Vagina (tissue), 2 donors: Measurements from ENCODE around the gene C20orf173. TPM values are rescaled to one million over a fixed set of nuclear protein-coding genes. Genes with fewer than 3 reads are reported as not detected.

Experiments used
- DNase-seq, 2 donors: peaks; one replicate each; pipeline ENCODE4 v3.0.0-alpha.2; 2017; ENCODE audit errors: extremely low spot score in 2 of 2
- H3K27ac ChIP-seq: fragments of 200-600 bp; sonication (generic); one replicate; pipeline ENCODE4 v1.5.1; 2019
- H3K27me3 ChIP-seq: fragments of 200-600 bp; sonication (generic); one replicate; pipeline ENCODE4 v1.5.1; 2019
- H3K36me3 ChIP-seq, 2 donors: fragments of 200-600 bp; sonication (generic); one replicate each; pipeline ENCODE4 v1.5.1; 2017 to 2019
- H3K4me1 ChIP-seq: fragments of 200-600 bp; sonication (generic); one replicate; pipeline ENCODE4 v1.5.1; 2019
- H3K4me3 ChIP-seq, 2 donors: fragments of 200-600 bp; sonication (generic); 1 replicate in 1 of 2; 2 replicates in 1 of 2; pipeline ENCODE4 v1.5.1; 2016 to 2019
- H3K9me3 ChIP-seq: fragments of 200-600 bp; sonication (generic); one replicate; pipeline ENCODE4 v1.5.1; 2019
- CTCF ChIP-seq, 3 experiments: fragments of 450-650 bp in 2 of 3; fragments of 200-600 bp in 1 of 3; sonication (generic) in 1 of 3; IDR thresholded peaks; one replicate each; pipeline ENCODE4 v1.5.1; 2017 to 2019; ENCODE audit warnings: antibody characterized with exemption in 3 of 3, mild to moderate bottlenecking in 2 of 3, moderate library complexity in 2 of 3
- POLR2A ChIP-seq, 2 donors: fragments of 450-650 bp; IDR thresholded peaks; one replicate each; pipeline ENCODE4 v1.6.1; 2017; ENCODE audit warnings: antibody characterized with exemption in 2 of 2, mild to moderate bottlenecking in 2 of 2, moderate library complexity in 2 of 2
- POLR2AphosphoS5 ChIP-seq, 2 donors: sonication (generic); formaldehyde crosslinking; IDR thresholded peaks; one replicate each; pipeline ENCODE4 v1.9.0; 2017; ENCODE audit warnings: antibody characterized with exemption in 2 of 2, mild to moderate bottlenecking in 2 of 2, low read depth in 1 of 2; ENCODE audit not compliant: insufficient read depth in 1 of 2
- intact Hi-C: fragments of 100-400 bp; cut with DNase I; formaldehyde crosslinking; loops from one replicate; pipeline ENCODE4 v1.15.1; 2023
- total RNA-seq: library from RNA; depleted of rRNA; stranded (reverse); fragments of >200 nt; gene quantifications from one replicate; pipeline ENCODE4 v1.2.3, GENCODE V29; 2016

C20orf173 gene
- total RNA-seq, 1 donor from 2014 or later: not detected

DNA sequence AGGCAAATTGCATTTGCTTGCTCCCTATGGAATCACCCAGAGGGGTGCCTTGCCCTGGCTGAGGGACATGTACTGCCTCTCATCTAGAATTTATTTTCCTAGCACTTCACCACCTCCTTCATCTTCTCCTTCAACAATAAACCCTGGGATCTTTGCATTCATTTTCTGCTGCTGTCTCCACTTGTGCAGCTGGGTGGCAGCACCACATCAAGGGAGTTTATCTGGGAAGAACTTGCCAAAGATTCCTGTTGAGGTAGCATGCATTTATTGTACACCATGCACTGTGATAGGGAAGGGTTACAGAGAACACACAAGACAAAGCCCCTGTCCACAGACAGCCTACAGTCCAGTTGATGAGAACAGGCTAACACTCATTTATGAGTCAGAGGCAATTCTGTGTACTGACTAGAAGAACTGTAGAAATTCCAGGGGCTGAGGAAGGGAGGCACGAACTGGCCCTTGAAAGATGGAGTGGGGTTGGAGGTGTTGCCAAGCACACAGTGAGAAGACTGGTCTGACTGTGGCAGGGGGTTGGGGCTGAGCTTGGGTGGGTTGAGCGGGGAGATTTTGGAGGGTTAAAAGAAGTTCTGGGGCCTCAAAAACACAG, 17.5 kb downstream of the C20orf173 start:
- intact Hi-C loops: no loop called here
- TF ChIP-seq POLR2AphosphoS5 (IDR thresholded peaks at IDR 0.05; ENCODE audit: insufficient read depth in 1 of 2, low read depth in 1 of 2): no peak
- TF ChIP-seq CTCF (IDR thresholded peaks at IDR 0.05): peak in 2 of 3 experiments; percentile 20 to 24
- Histone ChIP-seq H3K27me3 (no peaks in the 10 kb centered on the region), H3K27ac (no peak overlapping the region), H3K4me3 (no peak overlapping the region), H3K4me1 (peaks cover 5% of the 10 kb centered on the region), H3K9me3 (no peaks in the 10 kb centered on the region), H3K36me3 (peaks cover 0 to 38% of the 10 kb centered on the region in 2 donors)
- no peak for DNase-seq

DNA sequence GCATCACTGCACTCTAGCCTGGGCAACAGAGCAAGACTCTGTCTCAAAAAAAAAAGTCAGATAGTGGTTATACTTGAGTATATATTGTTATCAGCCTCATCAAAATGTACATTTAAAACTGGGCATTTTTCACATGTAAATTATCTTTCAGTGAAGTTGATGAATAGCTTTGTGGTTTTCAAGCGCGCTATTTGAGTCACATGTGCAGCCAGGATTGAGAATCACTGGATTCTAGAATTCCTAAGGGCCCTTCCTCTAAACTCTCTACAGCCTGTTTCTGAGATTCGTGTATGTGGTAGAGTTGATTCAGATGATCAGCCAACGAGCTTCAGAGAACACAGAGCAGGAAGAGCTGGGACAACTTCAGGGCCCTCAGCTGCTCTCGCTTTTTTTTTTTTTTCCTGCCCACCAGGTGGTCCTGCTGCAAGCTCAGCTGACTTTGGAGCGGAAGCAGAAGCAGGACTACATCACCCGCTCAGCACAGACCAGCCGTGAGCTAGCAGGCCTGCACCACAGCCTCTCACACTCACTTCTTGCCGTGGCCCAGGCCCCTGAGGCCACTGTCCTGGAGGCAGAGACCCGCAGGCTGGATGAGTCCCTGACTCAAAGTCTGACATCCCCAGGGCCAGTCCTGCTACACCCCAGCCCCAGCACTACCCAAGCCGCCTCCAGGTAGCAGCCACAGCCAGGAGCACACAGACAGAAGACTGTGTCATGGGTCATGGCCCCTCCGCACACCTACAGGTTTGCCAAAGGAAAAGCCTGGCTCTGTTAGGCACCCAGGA, 18.3 kb downstream of the C20orf173 start:
- no peaks in the 10 kb centered on the region for H3K4me1 ChIP-seq
- no peaks in the 10 kb centered on the region for H3K27me3 ChIP-seq
- no peak for TF ChIP-seq CTCF (IDR thresholded peaks at IDR 0.05)
- no peak for TF ChIP-seq POLR2AphosphoS5 (IDR thresholded peaks at IDR 0.05; ENCODE audit: insufficient read depth in 1 of 2, low read depth in 1 of 2)
- no peak for TF ChIP-seq POLR2A (IDR thresholded peaks at IDR 0.05)
- H3K36me3 ChIP-seq: peaks cover 0 to 38% of the 10 kb centered on the region in 2 donors
- no peak for DNase-seq
- H3K9me3 ChIP-seq: no peaks in the 10 kb centered on the region
- no peak overlapping the region for H3K4me3 ChIP-seq
- intact Hi-C loops: no loop called here
- no peak overlapping the region for H3K27ac ChIP-seq

DNA sequence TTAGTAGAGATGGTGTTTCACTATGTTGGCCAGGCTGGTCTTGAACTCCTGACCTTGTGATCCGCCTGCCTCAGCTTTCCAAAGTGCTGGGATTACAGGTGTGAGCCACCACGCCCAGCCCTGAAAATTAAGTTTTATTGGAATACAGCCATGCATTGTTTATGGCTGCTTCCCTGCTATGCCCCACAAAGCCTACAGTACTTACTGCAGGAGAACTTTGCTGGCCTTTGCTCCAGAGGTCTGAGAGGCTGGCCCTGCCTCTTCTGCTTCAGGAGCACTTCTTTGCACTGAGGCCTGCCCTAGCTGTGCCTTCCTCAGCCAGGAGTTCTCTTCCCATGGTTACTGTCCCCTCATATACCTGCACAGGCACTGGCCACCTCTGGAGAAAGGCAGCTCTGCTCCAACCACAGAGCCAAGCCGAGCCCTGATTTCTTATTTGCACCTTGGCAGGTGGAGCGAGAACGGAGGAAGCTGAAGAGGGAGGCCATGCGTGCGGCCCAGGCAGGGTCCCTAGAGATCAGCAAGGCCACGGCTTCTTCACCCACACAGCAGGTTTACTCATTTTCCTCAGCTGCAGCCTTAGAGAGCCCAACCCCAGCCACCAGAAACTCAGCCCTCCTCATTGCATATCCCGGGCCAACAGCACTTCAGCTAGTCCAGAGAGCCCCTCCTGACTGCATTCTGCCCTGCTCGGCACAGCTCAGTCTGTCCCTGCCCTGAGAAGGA, 20.8 kb downstream of the C20orf173 start:
- no peak for DNase-seq
- no peaks in the 10 kb centered on the region for H3K27me3 ChIP-seq
- no peak overlapping the region for H3K4me3 ChIP-seq
- TF ChIP-seq CTCF (IDR thresholded peaks at IDR 0.05) (no peak), POLR2AphosphoS5 (IDR thresholded peaks at IDR 0.05; ENCODE audit: insufficient read depth in 1 of 2, low read depth in 1 of 2) (no peak), POLR2A (IDR thresholded peaks at IDR 0.05) (no peak)
- H3K27ac ChIP-seq: no peak overlapping the region
- intact Hi-C loops: no loop called here
- H3K36me3 ChIP-seq: peaks cover 0 to 53% of the 10 kb centered on the region in 2 donors
- no peaks in the 10 kb centered on the region for H3K4me1 ChIP-seq
- H3K9me3 ChIP-seq: no peaks in the 10 kb centered on the region

DNA sequence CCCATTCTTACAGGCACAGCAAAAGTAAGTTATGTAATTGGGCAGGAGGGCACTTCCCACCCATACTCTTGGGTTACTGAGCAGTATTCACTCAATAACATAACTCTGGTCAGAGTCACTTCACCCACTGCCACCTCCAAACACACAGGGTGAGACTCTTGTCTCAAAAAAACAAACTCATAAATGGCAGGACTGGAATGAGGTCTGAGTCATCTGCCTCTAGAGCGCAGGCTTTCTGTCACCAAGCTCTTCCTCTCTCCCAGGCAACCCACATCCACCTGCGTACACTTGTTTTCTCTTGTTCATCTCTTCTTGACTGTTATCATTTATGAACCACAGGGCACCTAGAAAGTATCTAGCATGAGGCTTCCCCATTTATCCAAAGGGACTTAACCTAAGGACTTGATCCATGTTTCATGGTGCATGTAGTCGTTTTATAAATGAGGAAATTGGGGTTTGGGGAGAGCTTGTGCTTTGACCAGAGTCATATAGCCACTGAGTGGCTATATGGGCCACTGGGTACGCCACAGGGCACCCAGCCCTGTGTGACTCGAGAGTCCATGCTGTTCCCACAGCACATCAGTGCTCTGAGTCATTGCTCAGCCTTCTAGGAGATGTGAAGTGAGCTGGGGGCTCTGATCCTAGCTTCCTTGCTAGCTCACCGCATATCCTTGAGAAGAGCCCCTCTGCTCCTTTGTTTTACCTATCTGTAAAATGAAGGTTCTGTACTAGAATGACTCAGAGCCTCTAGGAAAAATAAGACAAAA, 22.4 kb downstream of the C20orf173 start:
- no peak overlapping the region for H3K27ac ChIP-seq
- no peak for DNase-seq
- TF ChIP-seq POLR2AphosphoS5 (IDR thresholded peaks at IDR 0.05; ENCODE audit: insufficient read depth in 1 of 2, low read depth in 1 of 2) (no peak), CTCF (IDR thresholded peaks at IDR 0.05) (no peak)
- H3K36me3 ChIP-seq: peaks cover 0 to 69% of the 10 kb centered on the region in 2 donors
- no peaks in the 10 kb centered on the region for H3K9me3 ChIP-seq
- H3K27me3 ChIP-seq: no peaks in the 10 kb centered on the region
- H3K4me1 ChIP-seq: no peaks in the 10 kb centered on the region
- intact Hi-C loops: no loop called here
- no peak overlapping the region for H3K4me3 ChIP-seq
